Endothelial cell of umbilical vein (primary cell): ENCODE measurements around the gene LRFN3. TPM values are rescaled to one million over a fixed set of nuclear protein-coding genes. Genes with fewer than 3 reads are reported as not detected.

Source experiments
- BruUV-seq: library from RNA; stranded (reverse); fragments of 400-500 nt; replicated peaks from 2 replicates; lab custom pipeline; 2021; lab: Mats Ljungman, UMichigan
- CTCF ChIA-PET: fragments of 300-600, 350-600 bp; sonication (Branson Sonifier 250); formaldehyde crosslinking; loops from one replicate; lab custom pipeline; 2021; ENCODE audit warnings: antibody characterized with exemption, inconsistent platforms; lab: Charles Lee
- POLR2A ChIA-PET: fragments of 300-600, 350-600 bp; sonication (Branson Sonifier 250); formaldehyde crosslinking; loops from one replicate; lab custom pipeline; 2021; ENCODE audit warnings: antibody characterized with exemption, inconsistent platforms; lab: Charles Lee
- DNase-seq: peaks from one replicate; pipeline ENCODE4 v3.0.0-alpha.2; 2011; ENCODE audit warnings: low read depth, low spot score
- FAIRE-seq: peaks from 2 replicates; lab custom pipeline; 2011; peaks lifted over from hg19 to GRCh38; lab: Jason Lieb, UNC
- H2AFZ ChIP-seq: 2 replicates; pipeline ENCODE4 v1.6.0; 2012; ENCODE audit warnings: low read depth, low read length, control low read depth, inconsistent platforms
- H3K27ac ChIP-seq: 2 replicates; pipeline ENCODE4 v1.5.1; 2011; ENCODE audit warnings: low read depth, mild to moderate bottlenecking, control low read depth, low read length, moderate library complexity; ENCODE audit not compliant: insufficient read depth
- H3K27me3 ChIP-seq, 2 experiments: 2 replicates each; pipeline versions ENCODE4 v1.6.0 to v1.6.1; 2011; ENCODE audit warnings: low read length in 2 of 2, mixed read lengths in 1 of 2; ENCODE audit not compliant: control insufficient read depth in 2 of 2, insufficient read depth in 2 of 2
- H3K36me3 ChIP-seq, 2 experiments: 2 replicates in 1 of 2; 3 replicates in 1 of 2; pipeline ENCODE4 v1.5.1; 2011; ENCODE audit warnings: low read length in 2 of 2, mild to moderate bottlenecking in 1 of 2, moderate library complexity in 1 of 2; ENCODE audit not compliant: control insufficient read depth in 2 of 2, insufficient read depth in 2 of 2; ENCODE audit errors: extremely low read depth in 1 of 2
- H3K4me1 ChIP-seq: 3 replicates; pipeline ENCODE4 v1.5.1; 2011; ENCODE audit warnings: mild to moderate bottlenecking, low read length; ENCODE audit not compliant: control insufficient read depth, insufficient read depth; ENCODE audit errors: extremely low read depth
- H3K4me2 ChIP-seq: 2 replicates; pipeline ENCODE4 v1.6.1; 2011; ENCODE audit warnings: low read length, control low read depth, mixed read lengths; ENCODE audit not compliant: insufficient read depth
- H3K4me3 ChIP-seq, 3 experiments: fragments of 200-600 bp in 1 of 3; sonication (generic), shearing (Covaris generic) in 1 of 3; replicated peaks in 1 of 3; 2 replicates each; pipeline ENCODE4 v1.5.1; 2011 to 2016; ENCODE audit warnings: control low read depth in 3 of 3, low read length in 3 of 3, mild to moderate bottlenecking in 2 of 3, inconsistent platforms in 1 of 3, low read depth in 1 of 3, moderate library complexity in 1 of 3; ENCODE audit not compliant: insufficient read depth in 1 of 3
- H3K79me2 ChIP-seq: 2 replicates; pipeline ENCODE4 v1.6.0; 2012; ENCODE audit warnings: low read length, inconsistent platforms; ENCODE audit not compliant: control insufficient read depth, insufficient read depth
- H3K9ac ChIP-seq: replicated peaks from 2 replicates; pipeline ENCODE3; 2011; ENCODE audit warnings: low read length, control low read depth; ENCODE audit not compliant: insufficient read depth; ENCODE audit errors: extremely low read depth
- H3K9me1 ChIP-seq: replicated peaks from 3 replicates; pipeline ENCODE4 v1.6.0; 2011; ENCODE audit warnings: mild to moderate bottlenecking, low read length; ENCODE audit not compliant: control insufficient read depth, insufficient read depth; ENCODE audit errors: extremely low read depth
- H3K9me3 ChIP-seq: replicated peaks from 2 replicates; pipeline ENCODE4 v1.5.1; 2012; ENCODE audit warnings: low read length, inconsistent platforms; ENCODE audit not compliant: control insufficient read depth, insufficient read depth
- H4K20me1 ChIP-seq: replicated peaks from 2 replicates; pipeline ENCODE3; 2011; ENCODE audit warnings: mild to moderate bottlenecking, low read length; ENCODE audit not compliant: control insufficient read depth, insufficient read depth; ENCODE audit errors: extremely low read depth
- EZH2 ChIP-seq: IDR thresholded peaks from 2 replicates; pipeline ENCODE4 v1.6.1; 2012; ENCODE audit warnings: borderline replicate concordance, low read depth, mild to moderate bottlenecking, moderate library complexity, low read length, inconsistent platforms; ENCODE audit not compliant: severe bottlenecking
- FOS ChIP-seq: IDR thresholded peaks from 2 replicates; pipeline ENCODE4 v1.6.1; 2011; ENCODE audit warnings: mild to moderate bottlenecking, low read length, moderate library complexity, borderline replicate concordance; ENCODE audit not compliant: insufficient read depth
- GATA2 ChIP-seq: IDR thresholded peaks from 2 replicates; pipeline ENCODE4 v1.7.0; 2011; ENCODE audit warnings: low read depth, mild to moderate bottlenecking, moderate library complexity, mixed read lengths, low read length; ENCODE audit not compliant: insufficient read length, insufficient read depth
- JUN ChIP-seq: IDR thresholded peaks from 2 replicates; pipeline ENCODE4 v1.6.1; 2011; ENCODE audit warnings: borderline replicate concordance, low read depth; ENCODE audit not compliant: insufficient read length, insufficient read depth
- MYC ChIP-seq: IDR thresholded peaks from one replicate; pipeline ENCODE4 v1.6.1; 2011; ENCODE audit warnings: mild to moderate bottlenecking, low read depth, low read length
- POLR2A ChIP-seq: IDR thresholded peaks from 2 replicates; pipeline ENCODE4 v1.6.1; 2012; ENCODE audit warnings: low read depth, mild to moderate bottlenecking, control low read depth, low read length
- POLR2AphosphoS5 ChIP-seq: IDR thresholded peaks from 2 replicates; pipeline ENCODE4 v1.6.1; 2012; ENCODE audit warnings: low read depth, mild to moderate bottlenecking, control low read depth, low read length, moderate library complexity; ENCODE audit not compliant: insufficient read depth
- dilution Hi-C: fragments of 300-500 bp; cut with MboI; formaldehyde crosslinking; loops from one replicate; pipeline ENCODE4 v1.15.0; 2019; ENCODE audit warnings: low sequenced_read_pairs; ENCODE audit not compliant: extremely low pct_ligation_motif_present
- intact Hi-C: fragments of 100-400 bp; cut with micrococcal nuclease; formaldehyde crosslinking; loops from one replicate; pipeline ENCODE4 v1.10.0; 2022
- polyA plus RNA-seq, 4 experiments: library from polyadenylated mRNA; depleted of rRNA in 3 of 4; stranded (reverse) in 3 of 4; unstranded in 1 of 4; fragments of >200 nt; gene quantifications; 2 replicates each; pipeline versions ENCODE4 v1.2.1 to v1.2.3, GENCODE V29; 2011 to 2012; ENCODE audit warnings: missing spikeins in 1 of 4
- total RNA-seq: library from RNA; stranded (reverse); gene quantifications from 2 replicates; pipeline ENCODE4 v1.2.3, GENCODE V29; 2021
- TF ChIP-seq, protein P1 (sequence below): IDR thresholded peaks from 2 replicates; pipeline ENCODE4 v1.6.1; 2011; ENCODE audit not compliant: insufficient read depth, insufficient read length
- TF ChIP-seq, protein P2 (sequence below), 2 donors: IDR thresholded peaks; 1 replicate in 1 of 2; 2 replicates in 1 of 2; pipeline ENCODE4 v1.5.1; 2011; ENCODE audit warnings: low read length in 2 of 2, mild to moderate bottlenecking in 2 of 2, moderate library complexity in 2 of 2, control low read depth in 1 of 2, inconsistent platforms in 1 of 2, low read depth in 1 of 2; ENCODE audit not compliant: insufficient read depth in 1 of 2; ENCODE audit errors: extremely low read depth in 1 of 2

The LRFN3 gene
- total and polyA plus RNA-seq, 2 donors (not counting 3 experiments of a cell fraction or from before 2014, with no cell fraction given), result 4.1 to 15.9 TPM

DNA sequence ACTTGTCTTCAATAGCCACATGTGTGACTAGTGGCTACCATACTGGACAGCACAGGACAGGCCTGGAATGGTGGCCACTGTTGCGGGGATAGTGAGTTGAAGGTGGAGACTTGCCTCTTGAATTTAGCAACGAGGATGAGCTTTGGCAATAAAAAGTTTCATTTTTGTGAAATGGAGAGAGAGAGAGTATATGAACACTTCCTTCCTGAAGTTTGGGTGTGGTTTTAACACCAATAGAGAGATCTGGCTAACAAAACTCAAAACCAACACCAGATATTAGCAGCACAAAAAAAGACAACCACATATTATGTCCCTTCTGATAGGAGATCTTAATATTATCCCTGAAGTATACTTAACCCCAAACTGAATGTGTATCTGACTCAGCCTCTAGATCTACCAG is 6.3 kb upstream of the LRFN3 start:
- no peaks in the 10 kb centered on the region for H3K9me3 ChIP-seq
- no peaks in the 10 kb centered on the region for H4K20me1 ChIP-seq
- no peaks in the 10 kb centered on the region for H3K27me3 ChIP-seq
- no peaks in the 10 kb centered on the region for H3K79me2 ChIP-seq
- H3K4me1 ChIP-seq, result peaks cover 5% of the 10 kb centered on the region
- ChIA-PET CTCF (interaction anchor here (1.0 kb wide), 1 partner anchor 47 kb away, joined by 4 read pairs; no protein-coding TSS in a partner anchor), POLR2A (interaction anchor here (0.6 kb wide), 1 partner anchor 136 kb away, joined by 6 read pairs; no protein-coding TSS in a partner anchor)
- FAIRE-seq (no peak), DNase-seq (no peak)
- no peaks in the 10 kb centered on the region for H3K36me3 ChIP-seq
- no TSS peak for BruUV-seq
- intact Hi-C loops, result loop anchor here (5.0 kb wide), 1 partner anchor 103 kb away; no protein-coding TSS in a partner anchor
- no peak overlapping the region for H3K4me2 ChIP-seq
- H3K4me3 ChIP-seq, result no peak overlapping the region
- no peaks in the 10 kb centered on the region for H3K9me1 ChIP-seq
- no peak overlapping the region for H3K9ac ChIP-seq
- no peak for TF ChIP-seq POLR2AphosphoS5
- no peak for TF ChIP-seq POLR2A
- no peak for TF ChIP-seq EZH2
- TF ChIP-seq FOS, result no peak
- TF ChIP-seq MYC, result no peak
- TF ChIP-seq, protein P1, sequence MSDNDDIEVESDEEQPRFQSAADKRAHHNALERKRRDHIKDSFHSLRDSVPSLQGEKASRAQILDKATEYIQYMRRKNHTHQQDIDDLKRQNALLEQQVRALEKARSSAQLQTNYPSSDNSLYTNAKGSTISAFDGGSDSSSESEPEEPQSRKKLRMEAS, result no peak
- TF ChIP-seq, protein P2, sequence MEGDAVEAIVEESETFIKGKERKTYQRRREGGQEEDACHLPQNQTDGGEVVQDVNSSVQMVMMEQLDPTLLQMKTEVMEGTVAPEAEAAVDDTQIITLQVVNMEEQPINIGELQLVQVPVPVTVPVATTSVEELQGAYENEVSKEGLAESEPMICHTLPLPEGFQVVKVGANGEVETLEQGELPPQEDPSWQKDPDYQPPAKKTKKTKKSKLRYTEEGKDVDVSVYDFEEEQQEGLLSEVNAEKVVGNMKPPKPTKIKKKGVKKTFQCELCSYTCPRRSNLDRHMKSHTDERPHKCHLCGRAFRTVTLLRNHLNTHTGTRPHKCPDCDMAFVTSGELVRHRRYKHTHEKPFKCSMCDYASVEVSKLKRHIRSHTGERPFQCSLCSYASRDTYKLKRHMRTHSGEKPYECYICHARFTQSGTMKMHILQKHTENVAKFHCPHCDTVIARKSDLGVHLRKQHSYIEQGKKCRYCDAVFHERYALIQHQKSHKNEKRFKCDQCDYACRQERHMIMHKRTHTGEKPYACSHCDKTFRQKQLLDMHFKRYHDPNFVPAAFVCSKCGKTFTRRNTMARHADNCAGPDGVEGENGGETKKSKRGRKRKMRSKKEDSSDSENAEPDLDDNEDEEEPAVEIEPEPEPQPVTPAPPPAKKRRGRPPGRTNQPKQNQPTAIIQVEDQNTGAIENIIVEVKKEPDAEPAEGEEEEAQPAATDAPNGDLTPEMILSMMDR (IDR thresholded peaks at IDR 0.05; ENCODE audit: extremely low read depth in 1 of 2, insufficient read depth in 1 of 2, low read depth in 1 of 2, low read length in 2 of 2), result no peak
- no peak for TF ChIP-seq GATA2
- TF ChIP-seq JUN, result no peak
- H2AFZ ChIP-seq, result no peak overlapping the region
- dilution Hi-C loops, result no loop called here
- H3K27ac ChIP-seq, result no peak overlapping the region
